Measurements from ENCODE around the gene SLC9A7. TPM values are rescaled to one million over a fixed set of nuclear protein-coding genes. Genes with fewer than 3 reads are reported as not detected.

Gene SLC9A7
- total RNA-seq, 2 experiments from 2014 or later, result 2.2 to 3.2 TPM

DNA sequence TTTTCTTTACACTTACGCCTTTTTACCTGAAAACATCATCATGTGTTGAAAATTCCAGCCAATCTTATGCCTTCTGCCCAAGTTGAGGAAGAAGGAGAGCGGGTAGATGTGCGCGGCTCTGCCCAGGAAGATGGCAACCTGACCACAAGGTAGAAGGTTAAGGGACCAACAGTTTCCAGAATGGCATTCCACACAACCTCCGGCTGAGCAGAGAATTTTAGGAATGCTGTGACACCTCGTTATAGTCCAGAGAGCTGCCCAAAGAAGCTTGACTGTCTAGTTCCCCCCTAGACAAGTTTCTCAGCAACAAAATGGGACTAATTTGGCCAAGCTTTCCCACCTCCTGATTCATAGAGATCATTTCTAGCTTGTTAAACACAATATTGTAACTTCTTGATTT is 110.3 kb downstream of the SLC9A7 start:
- intact Hi-C loops (cut with DNase I, micrococcal nuclease), result no loop called here
- no peaks in the 10 kb centered on the region for H3K4me1 ChIP-seq (ENCODE audit: insufficient read depth, low read length)
- Mint-ChIP-seq H3K9me3 (no peaks in the 10 kb centered on the region), H3K36me3 (ENCODE audit: low read depth) (no peaks in the 10 kb centered on the region), H3K27ac (no peak overlapping the region), H3K27me3 (no peaks in the 10 kb centered on the region), H3K4me3 (no peak overlapping the region), H3K4me1 (ENCODE audit: low read depth) (peaks cover 6% of the 10 kb centered on the region)
- DNase-seq (no peak), ATAC-seq (ENCODE audit: poor library complexity) (no peak)
- no peaks in the 10 kb centered on the region for H3K27me3 ChIP-seq (ENCODE audit: control insufficient read depth in 1 of 2, insufficient read depth in 2 of 2, low read length in 2 of 2)
- POLR2A ChIA-PET, result no interaction called here
- CTCF ChIA-PET, result interaction anchor here (1.3 kb wide), 1 partner anchor 11 kb away, joined by 3 read pairs; no protein-coding TSS in a partner anchor
- no peaks in the 10 kb centered on the region for H3K9me3 ChIP-seq (ENCODE audit: control insufficient read depth in 1 of 2, insufficient read depth in 1 of 2, low read length in 2 of 2)
- H3K27ac ChIP-seq (ENCODE audit: low read depth in 1 of 2, low read length in 2 of 2), result no peak overlapping the region
- no peaks in the 10 kb centered on the region for H3K36me3 ChIP-seq (ENCODE audit: insufficient read depth, low read length)
- H3K4me3 ChIP-seq (ENCODE audit: low read length), result no peak overlapping the region
- TF ChIP-seq, protein P1, sequence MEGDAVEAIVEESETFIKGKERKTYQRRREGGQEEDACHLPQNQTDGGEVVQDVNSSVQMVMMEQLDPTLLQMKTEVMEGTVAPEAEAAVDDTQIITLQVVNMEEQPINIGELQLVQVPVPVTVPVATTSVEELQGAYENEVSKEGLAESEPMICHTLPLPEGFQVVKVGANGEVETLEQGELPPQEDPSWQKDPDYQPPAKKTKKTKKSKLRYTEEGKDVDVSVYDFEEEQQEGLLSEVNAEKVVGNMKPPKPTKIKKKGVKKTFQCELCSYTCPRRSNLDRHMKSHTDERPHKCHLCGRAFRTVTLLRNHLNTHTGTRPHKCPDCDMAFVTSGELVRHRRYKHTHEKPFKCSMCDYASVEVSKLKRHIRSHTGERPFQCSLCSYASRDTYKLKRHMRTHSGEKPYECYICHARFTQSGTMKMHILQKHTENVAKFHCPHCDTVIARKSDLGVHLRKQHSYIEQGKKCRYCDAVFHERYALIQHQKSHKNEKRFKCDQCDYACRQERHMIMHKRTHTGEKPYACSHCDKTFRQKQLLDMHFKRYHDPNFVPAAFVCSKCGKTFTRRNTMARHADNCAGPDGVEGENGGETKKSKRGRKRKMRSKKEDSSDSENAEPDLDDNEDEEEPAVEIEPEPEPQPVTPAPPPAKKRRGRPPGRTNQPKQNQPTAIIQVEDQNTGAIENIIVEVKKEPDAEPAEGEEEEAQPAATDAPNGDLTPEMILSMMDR (IDR thresholded peaks at IDR 0.05), result no peak

DNA sequence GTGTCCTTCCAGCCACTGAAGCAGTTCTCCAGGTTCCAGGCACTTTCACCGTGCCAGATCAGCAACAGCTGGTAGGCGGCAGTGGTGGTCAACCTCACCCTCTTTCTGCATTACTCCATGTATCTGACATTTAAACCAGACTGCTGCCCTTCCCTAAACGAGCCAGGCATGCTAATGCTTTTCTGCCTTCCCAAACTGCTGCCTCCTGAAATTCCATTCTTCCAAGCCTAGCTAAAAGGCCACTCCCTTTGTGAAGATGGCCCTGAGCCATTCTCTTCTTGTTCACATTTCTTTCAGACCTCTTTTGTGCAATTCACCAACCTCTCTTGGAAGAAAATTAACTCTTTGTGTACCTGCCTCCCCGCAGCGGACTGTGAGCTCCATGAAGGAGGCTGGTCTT is 111.7 kb downstream of the SLC9A7 start:
- Histone ChIP-seq H3K9me3 (ENCODE audit: control insufficient read depth in 1 of 2, insufficient read depth in 1 of 2, low read length in 2 of 2) (no peaks in the 10 kb centered on the region), H3K4me1 (ENCODE audit: insufficient read depth, low read length) (peaks cover 1% of the 10 kb centered on the region), H3K27ac (ENCODE audit: low read depth in 1 of 2, low read length in 2 of 2) (no peak overlapping the region), H3K27me3 (ENCODE audit: control insufficient read depth in 1 of 2, insufficient read depth in 2 of 2, low read length in 2 of 2) (no peaks in the 10 kb centered on the region), H3K4me3 (ENCODE audit: low read length) (no peak overlapping the region), H3K36me3 (ENCODE audit: insufficient read depth, low read length) (no peaks in the 10 kb centered on the region)
- Mint-ChIP-seq H3K36me3 (ENCODE audit: low read depth) (no peaks in the 10 kb centered on the region), H3K27ac (no peak overlapping the region), H3K27me3 (no peaks in the 10 kb centered on the region), H3K9me3 (no peaks in the 10 kb centered on the region), H3K4me1 (ENCODE audit: low read depth) (peaks cover 6% of the 10 kb centered on the region), H3K4me3 (no peak overlapping the region)
- TF ChIP-seq, protein P1 (IDR thresholded peaks at IDR 0.05), result no peak
- CTCF ChIA-PET, result interaction anchor here (1.3 kb wide), 1 partner anchor 9 kb away, joined by 3 read pairs; no protein-coding TSS in a partner anchor
- ATAC-seq (ENCODE audit: poor library complexity) (no peak), DNase-seq (no peak)
- POLR2A ChIA-PET, result no interaction called here
- intact Hi-C loops (cut with DNase I, micrococcal nuclease), result no loop called here

DNA sequence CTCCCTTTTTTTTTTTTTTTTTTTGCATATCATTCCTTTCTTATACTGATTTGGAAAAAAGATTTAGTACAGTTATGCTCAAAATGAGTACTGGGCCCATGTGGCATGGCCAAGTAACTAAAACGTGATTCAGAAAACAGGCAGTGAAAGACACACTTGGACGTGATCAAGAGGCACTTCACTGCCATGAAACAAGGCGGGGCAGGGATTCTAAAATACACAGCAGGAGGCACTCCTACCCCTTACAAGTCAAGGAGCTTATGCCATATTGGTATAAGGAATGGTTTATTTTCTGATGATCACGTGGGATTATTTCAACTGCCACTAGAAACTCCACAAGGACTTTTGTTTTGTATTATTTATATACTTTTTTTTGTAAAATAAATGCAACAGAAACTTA is 113.3 kb downstream of the SLC9A7 start:
- DNase-seq, result no peak
- H3K27ac Mint-ChIP-seq, result no peak overlapping the region
- no peak overlapping the region for H3K27ac ChIP-seq (ENCODE audit: low read depth in 1 of 2, low read length in 2 of 2)
- no peaks in the 10 kb centered on the region for H3K27me3 Mint-ChIP-seq
- no peak overlapping the region for H3K4me3 Mint-ChIP-seq
- TF ChIP-seq, protein P1 (IDR thresholded peaks at IDR 0.05), result no peak
- peaks cover 11% of the 10 kb centered on the region for H3K4me1 Mint-ChIP-seq (ENCODE audit: low read depth)
- no peak overlapping the region for H3K4me3 ChIP-seq (ENCODE audit: low read length)
- no peaks in the 10 kb centered on the region for H3K9me3 Mint-ChIP-seq
- no peaks in the 10 kb centered on the region for H3K36me3 Mint-ChIP-seq (ENCODE audit: low read depth)
- H3K4me1 ChIP-seq (ENCODE audit: insufficient read depth, low read length), result peaks cover 5% of the 10 kb centered on the region
- H3K36me3 ChIP-seq (ENCODE audit: insufficient read depth, low read length), result no peaks in the 10 kb centered on the region
- no peak for ATAC-seq (ENCODE audit: poor library complexity)
- CTCF ChIA-PET, result interaction anchor here (0.7 kb wide), 1 partner anchor 202 kb away, joined by 3 read pairs; no protein-coding TSS in a partner anchor
- intact Hi-C loops (cut with DNase I, micrococcal nuclease), result no loop called here
- H3K27me3 ChIP-seq (ENCODE audit: control insufficient read depth in 1 of 2, insufficient read depth in 2 of 2, low read length in 2 of 2), result no peaks in the 10 kb centered on the region
- H3K9me3 ChIP-seq (ENCODE audit: control insufficient read depth in 1 of 2, insufficient read depth in 1 of 2, low read length in 2 of 2), result no peaks in the 10 kb centered on the region
- POLR2A ChIA-PET, result no interaction called here
